Breast epithelium (tissue), 4 donors: ENCODE data around the gene USH1G. TPM values are rescaled to one million over a fixed set of nuclear protein-coding genes. Genes with fewer than 3 reads are reported as not detected.

Experiments
- DNase-seq, 2 donors: peaks; one replicate each; pipeline ENCODE4 v3.0.0-alpha.2; 2019; ENCODE audit warnings: low spot score in 2 of 2
- H3K27ac ChIP-seq, 2 donors: fragments of 200-600 bp; sonication (generic) in 1 of 2; one replicate each; pipeline ENCODE4 v1.5.1; 2016 to 2019; ENCODE audit warnings: mild to moderate bottlenecking in 1 of 2
- H3K27me3 ChIP-seq, 2 donors: fragments of 200-600 bp; sonication (generic) in 1 of 2; one replicate each; pipeline versions ENCODE4 v1.5.1 to v1.6.0; 2017 to 2019; ENCODE audit warnings: control low read depth in 1 of 2, mild to moderate bottlenecking in 1 of 2
- H3K36me3 ChIP-seq: fragments of 200-600 bp; one replicate; pipeline ENCODE4 v1.5.1; 2019
- H3K4me1 ChIP-seq, 2 donors: fragments of 200-600 bp; sonication (generic); one replicate each; pipeline ENCODE4 v1.5.1; 2016 to 2019; ENCODE audit warnings: control low read depth in 1 of 2
- H3K4me3 ChIP-seq, 3 donors: fragments of 200-600 bp; sonication (generic); 1 replicate in 2 of 3; 2 replicates in 1 of 3; pipeline ENCODE4 v1.5.1; 2016 to 2019; ENCODE audit warnings: mild to moderate bottlenecking in 3 of 3, moderate library complexity in 2 of 3
- H3K9me3 ChIP-seq, 2 donors: fragments of 200-600 bp; sonication (generic) in 1 of 2; one replicate each; pipeline ENCODE4 v1.5.1; 2016 to 2019; ENCODE audit warnings: control low read depth in 1 of 2
- POLR2A ChIP-seq: fragments of 450-650 bp; IDR thresholded peaks from one replicate; pipeline ENCODE4 v1.6.1; 2016; ENCODE audit warnings: antibody characterized with exemption, mild to moderate bottlenecking, moderate library complexity
- POLR2AphosphoS5 ChIP-seq, 3 donors: sonication (generic); formaldehyde crosslinking; IDR thresholded peaks; one replicate each; pipeline ENCODE4 v1.6.1; 2017; ENCODE audit warnings: antibody characterized with exemption in 3 of 3
- intact Hi-C: fragments of 100-400 bp; cut with DNase I; formaldehyde crosslinking; loops from one replicate; pipeline ENCODE4 v1.15.1; 2023; ENCODE audit warnings: low total_unique reads
- total RNA-seq, 3 donors: library from RNA; depleted of rRNA; stranded (reverse); fragments of >200 nt; gene quantifications; one replicate each; pipeline ENCODE4 v1.1.0, GENCODE V29; 2016
- TF ChIP-seq, protein P1 (sequence below), 3 donors: fragments of 450-650 bp; IDR thresholded peaks; one replicate each; pipeline ENCODE4 v1.5.1; 2016 to 2017; ENCODE audit warnings: antibody characterized with exemption in 3 of 3, mild to moderate bottlenecking in 3 of 3, moderate library complexity in 3 of 3

USH1G gene
- total RNA-seq, 3 donors from 2014 or later, result not detected

DNA sequence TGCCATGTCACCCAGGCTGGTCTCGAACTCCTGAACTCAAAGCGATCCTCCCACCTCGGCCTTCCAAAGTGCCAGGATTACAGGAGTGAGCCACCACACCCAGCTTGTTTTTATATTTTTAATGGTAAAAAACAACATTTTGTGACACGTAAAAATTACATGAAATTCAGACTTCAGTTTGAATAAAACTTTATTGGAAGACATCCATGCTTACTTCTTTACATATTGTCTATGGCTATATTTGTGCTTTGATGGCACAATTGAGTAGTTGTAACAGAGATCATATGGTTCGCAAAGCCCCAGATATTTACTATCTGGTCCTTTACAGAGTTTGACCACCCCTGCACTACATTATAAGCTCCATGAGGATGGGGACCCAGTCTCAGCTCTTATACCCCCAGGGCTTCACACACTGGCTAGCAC is 48.4 kb downstream of the USH1G start:
- intact Hi-C loops, result no loop called here
- no peaks in the 10 kb centered on the region for H3K27me3 ChIP-seq
- peaks cover 0 to 5% of the 10 kb centered on the region in 2 donors for H3K4me1 ChIP-seq
- no peak for TF ChIP-seq POLR2A
- no peak for TF ChIP-seq POLR2AphosphoS5 (IDR thresholded peaks at IDR 0.05)
- TF ChIP-seq, protein P1, sequence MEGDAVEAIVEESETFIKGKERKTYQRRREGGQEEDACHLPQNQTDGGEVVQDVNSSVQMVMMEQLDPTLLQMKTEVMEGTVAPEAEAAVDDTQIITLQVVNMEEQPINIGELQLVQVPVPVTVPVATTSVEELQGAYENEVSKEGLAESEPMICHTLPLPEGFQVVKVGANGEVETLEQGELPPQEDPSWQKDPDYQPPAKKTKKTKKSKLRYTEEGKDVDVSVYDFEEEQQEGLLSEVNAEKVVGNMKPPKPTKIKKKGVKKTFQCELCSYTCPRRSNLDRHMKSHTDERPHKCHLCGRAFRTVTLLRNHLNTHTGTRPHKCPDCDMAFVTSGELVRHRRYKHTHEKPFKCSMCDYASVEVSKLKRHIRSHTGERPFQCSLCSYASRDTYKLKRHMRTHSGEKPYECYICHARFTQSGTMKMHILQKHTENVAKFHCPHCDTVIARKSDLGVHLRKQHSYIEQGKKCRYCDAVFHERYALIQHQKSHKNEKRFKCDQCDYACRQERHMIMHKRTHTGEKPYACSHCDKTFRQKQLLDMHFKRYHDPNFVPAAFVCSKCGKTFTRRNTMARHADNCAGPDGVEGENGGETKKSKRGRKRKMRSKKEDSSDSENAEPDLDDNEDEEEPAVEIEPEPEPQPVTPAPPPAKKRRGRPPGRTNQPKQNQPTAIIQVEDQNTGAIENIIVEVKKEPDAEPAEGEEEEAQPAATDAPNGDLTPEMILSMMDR (IDR thresholded peaks at IDR 0.05), result no peak
- H3K4me3 ChIP-seq, result no peak overlapping the region
- H3K27ac ChIP-seq, result no peak overlapping the region
- DNase-seq, result no peak
- H3K9me3 ChIP-seq, result no peaks in the 10 kb centered on the region
- no peaks in the 10 kb centered on the region for H3K36me3 ChIP-seq

DNA sequence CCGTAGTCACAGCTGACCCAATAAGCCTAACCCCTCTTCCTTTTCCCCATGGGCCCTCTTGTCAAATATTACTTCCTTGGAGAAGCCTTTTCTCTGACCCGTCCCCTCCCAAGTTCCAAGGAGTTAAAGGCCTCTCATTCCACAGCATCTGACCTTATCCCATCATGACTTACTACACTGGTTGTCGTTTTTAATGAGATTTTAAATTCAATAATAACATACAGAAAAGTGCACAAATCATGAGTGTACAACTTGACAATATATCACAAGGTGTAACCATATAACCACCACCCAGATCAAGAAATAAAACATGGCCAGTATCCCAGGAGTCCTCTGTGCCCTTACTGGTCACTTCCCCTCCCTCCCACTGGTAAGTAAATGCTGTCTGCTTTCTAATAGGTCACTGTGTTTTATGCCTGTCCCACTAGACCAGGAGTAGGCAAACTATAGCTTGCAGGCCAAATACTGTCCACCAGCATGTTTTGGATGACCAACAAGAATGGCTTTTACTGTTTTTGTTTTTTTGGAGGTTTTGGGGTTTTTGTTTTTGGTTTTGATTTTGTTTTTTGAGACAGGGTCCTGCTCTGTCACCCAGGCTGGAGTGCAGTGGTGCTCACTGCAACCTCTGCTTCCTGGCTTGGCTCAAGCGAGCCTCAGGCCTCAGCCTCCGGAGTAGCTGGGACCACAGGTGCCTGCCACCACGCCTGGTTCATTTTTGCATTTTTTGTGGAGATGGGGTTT is 49.0 kb downstream of the USH1G start:
- no peak for TF ChIP-seq POLR2AphosphoS5 (IDR thresholded peaks at IDR 0.05)
- TF ChIP-seq, protein P1 (IDR thresholded peaks at IDR 0.05), result no peak
- TF ChIP-seq POLR2A, result no peak
- H3K4me3 ChIP-seq, result peak overlapping the region; percentile 59 to 79 (median 64)
- no peaks in the 10 kb centered on the region for H3K36me3 ChIP-seq
- H3K4me1 ChIP-seq, result peaks cover 0 to 5% of the 10 kb centered on the region in 2 donors
- H3K27ac ChIP-seq, result peak overlapping the region; percentile 93 to 97
- no peak for DNase-seq
- no peaks in the 10 kb centered on the region for H3K9me3 ChIP-seq
- H3K27me3 ChIP-seq, result no peaks in the 10 kb centered on the region
- intact Hi-C loops, result no loop called here

DNA sequence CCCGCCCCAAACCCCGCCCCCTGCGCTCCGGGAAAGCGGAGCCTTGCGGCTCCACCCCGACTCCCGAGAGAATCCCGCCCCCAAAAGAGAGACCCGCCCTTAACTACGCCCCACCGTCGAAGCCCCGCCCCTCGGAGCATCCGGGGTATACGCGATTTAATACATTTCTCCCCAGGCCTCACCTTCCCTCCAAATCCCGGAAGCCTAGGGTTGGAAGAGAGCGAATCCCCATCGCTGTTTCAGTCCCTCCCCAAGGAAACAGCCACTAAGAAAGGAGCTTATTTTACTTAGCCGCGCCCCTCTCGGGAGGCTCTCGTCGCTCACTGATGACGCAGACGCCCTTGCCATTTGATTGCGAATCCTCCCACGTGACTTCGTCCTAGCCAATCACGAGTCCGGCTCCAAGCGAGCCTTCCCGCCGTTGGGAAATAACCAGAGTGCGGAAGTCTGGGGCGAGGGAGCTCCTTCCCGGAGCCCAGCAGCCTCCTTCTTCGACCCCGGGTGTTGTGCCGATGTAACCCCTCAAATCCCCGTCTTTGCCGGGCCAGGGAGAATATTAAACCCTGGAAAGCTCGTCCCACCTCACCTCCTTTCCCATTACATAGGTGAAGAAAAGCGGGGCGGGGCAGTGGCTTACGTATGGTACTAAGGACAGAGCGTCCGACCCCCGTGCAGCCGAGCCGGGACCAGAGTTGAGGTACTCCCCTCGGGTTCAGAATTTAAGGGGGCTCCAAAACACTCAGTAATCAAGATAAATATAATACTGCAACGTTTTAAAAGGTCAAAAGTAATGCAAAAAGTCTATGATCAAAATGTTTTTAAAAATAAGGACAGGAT is 49.8 kb downstream of the USH1G start:
- Histone ChIP-seq H3K27ac (peak overlapping the region; percentile 93 to 97), H3K36me3 (no peaks in the 10 kb centered on the region), H3K27me3 (no peaks in the 10 kb centered on the region), H3K4me3 (peak overlapping the region; percentile 59 to 79 (median 64)), H3K9me3 (no peaks in the 10 kb centered on the region), H3K4me1 (peaks cover 0 to 5% of the 10 kb centered on the region in 2 donors)
- TF ChIP-seq, protein P1 (IDR thresholded peaks at IDR 0.05), result peak in 1 of 3 donors; percentile 43
- TF ChIP-seq POLR2AphosphoS5 (IDR thresholded peaks at IDR 0.05) (peak; percentile 99), POLR2A (peak; percentile 100)
- intact Hi-C loops, result no loop called here
- peak; percentile 100 for DNase-seq

DNA sequence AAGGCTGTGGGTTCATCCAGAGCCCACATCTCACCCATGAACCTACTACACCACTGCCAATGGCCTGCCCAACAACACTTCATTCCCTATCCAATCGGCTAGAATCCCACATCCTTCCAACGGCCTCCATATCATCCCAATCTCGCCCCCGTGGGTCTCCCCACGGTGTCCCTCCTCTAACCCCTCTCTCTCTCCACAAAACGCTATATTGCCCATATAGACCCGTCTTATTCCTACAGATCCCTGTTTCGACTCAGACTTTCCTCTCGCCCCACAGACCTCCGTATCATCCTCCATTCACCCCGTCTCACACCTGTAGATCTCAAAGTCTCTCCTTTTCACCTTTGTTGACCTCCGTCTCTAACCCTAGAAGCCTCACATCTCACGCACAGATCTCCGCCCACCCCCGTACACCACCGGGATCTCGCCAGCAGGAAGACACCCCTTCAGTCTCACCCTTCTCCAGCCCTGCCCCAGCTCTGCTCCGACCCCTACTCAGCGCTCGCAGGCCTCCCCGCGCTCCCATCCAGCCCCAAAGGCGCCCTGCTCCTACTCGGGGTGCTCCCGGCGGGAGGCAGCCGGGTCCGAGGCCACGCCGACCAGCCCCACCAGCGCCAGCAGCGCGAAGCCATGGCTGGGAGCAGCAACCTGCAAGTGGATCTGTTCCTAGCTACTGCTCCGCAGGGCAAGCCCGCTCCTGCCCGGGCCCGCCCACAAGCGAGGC is 50.6 kb downstream of the USH1G start, which contains the start of gene FDXR:
Gene FDXR, minus strand, starts transcription at position 682 of the 724 bp plus-strand sequence. Its CDS starts 50 bp downstream, at position 632.
- Histone ChIP-seq H3K36me3 (no peaks in the 10 kb centered on the region), H3K4me3 (peak within 1 kb of the TSS; percentile 59 to 79 (median 64)), H3K27me3 (no peaks in the 10 kb centered on the region), H3K4me1 (peaks cover 0 to 5% of the 10 kb centered on the region in 2 donors), H3K9me3 (no peaks in the 10 kb centered on the region), H3K27ac (peak within 1 kb of the TSS; percentile 93 to 97)
- TF ChIP-seq POLR2A (peak; percentile 16), POLR2AphosphoS5 (IDR thresholded peaks at IDR 0.05) (no peak)
- TF ChIP-seq, protein P1 (IDR thresholded peaks at IDR 0.05), result no peak
- intact Hi-C loops, result no loop called here
- DNase-seq, result no peak
